NCI-H128 (cell line): ENCODE data around the gene GARS1.
"Not testable (repeated sequence)": the region's sequence is repeated elsewhere in the genome, so short reads cannot be mapped to it uniquely, and the experiment has no call there.

Experiments used
- DNase-seq: peaks from one replicate; lab custom pipeline; 2025; ENCODE audit not compliant: unreplicated experiment; lab: John Stamatoyannopoulos, UW

Gene GARS1

GRCh38 chr7:30594540-30595435, at the start of gene GARS1:
Gene GARS1, plus strand, starts transcription at chr7:30594878. Its CDS starts 44 bp downstream, at chr7:30594922.
- peak; percentile 69 for DNase-seq

- DNase-seq: no peak
Measured at GRCh38 chr7:30545791-30546555, 48.7 kb upstream of the GARS1 start.

DNA sequence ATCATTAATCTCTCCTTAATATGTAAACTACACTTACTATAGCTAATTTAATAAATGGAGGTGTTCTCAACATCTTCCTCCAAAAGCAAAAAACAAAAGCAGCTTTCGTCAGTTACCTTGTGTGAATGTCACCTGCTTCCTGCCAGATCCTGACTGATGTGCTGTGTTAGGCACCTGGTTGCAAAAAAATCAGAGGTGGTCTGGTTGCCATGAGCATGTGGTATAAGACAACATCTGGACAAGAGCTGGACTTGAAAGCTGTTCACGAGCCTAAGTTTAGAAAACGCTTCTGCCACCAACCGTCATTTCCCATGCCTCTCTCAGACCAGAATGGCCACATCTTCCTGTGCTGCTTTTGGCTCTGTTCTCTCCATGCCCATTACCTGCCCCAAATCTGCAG, 48.1 kb upstream of the GARS1 start:
- no peak for DNase-seq

GRCh38 chr7:30548845-30549244, 45.8 kb upstream of the GARS1 start:
- peak; percentile 61 for DNase-seq

DNA sequence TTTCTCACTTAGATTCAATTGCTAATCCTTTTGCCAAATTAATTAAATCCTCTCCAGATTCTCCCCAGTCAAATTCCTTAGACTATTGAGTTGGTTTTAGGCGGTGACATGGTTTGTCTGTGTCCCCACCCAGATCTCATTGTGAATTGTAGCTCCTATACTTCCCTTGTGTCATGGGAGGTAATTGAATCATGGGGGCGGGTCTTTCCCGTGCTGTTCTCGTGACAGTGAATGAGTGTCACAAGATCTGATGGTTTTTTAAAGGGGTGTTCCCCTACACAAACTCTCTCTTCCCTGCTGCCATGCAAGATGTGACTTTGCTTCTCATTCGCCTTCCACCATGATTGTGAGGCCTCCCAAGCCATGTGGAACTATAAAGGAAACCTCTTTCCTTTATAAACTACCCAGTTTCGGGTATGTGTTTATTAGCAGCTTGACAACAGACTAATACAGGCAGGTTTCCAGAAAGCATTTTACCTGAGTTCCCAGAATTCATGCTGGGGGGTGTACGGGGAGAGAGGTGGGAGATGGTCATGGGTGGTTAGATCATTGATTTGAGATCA, 44.7 kb upstream of the GARS1 start:
- no peak for DNase-seq

GRCh38 chr7:30552330-30552729, 42.3 kb upstream of the GARS1 start:
- DNase-seq: no peak

- no peak for DNase-seq
Measured at GRCh38 chr7:30553141-30553540, 41.5 kb upstream of the GARS1 start.

DNA sequence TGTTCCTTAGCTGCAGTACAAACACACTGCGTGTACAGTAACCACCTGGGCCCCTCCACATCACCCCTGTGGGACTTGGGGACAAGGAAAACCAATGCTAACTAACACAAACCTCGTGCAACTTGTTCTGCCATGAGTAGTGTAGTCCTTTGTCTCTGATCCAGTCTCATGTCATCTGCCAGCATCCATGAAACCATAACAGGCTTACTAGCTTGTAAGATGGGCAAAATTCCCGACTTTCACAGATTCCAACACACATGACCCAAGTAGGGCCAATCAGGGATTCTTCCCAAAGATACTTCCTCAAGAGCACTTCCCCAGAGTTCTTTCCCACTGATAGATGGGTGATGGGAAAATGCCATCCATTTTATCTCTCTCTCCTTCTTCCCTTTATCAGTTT, 41.1 kb upstream of the GARS1 start:
- no peak for DNase-seq

DNA sequence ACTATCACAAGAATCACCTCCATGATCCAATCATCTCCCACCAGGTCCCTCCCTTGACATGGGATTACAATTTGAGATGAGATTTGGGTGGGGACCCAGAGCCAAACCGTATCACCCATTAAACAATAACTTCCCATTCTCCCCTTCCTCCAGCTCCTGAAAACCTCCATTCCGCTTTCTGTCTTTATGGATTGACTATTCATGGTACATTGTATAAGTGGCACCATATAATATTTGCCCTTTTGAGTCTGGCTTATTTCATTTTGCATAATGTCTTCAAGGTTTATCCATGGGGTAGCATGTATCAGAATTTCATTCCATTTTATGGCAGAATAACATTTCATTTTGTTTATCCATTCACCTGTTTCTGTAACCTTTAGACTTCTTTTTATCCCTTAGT, 39.2 kb upstream of the GARS1 start:
- DNase-seq: no peak

GRCh38 chr7:30556840-30557239, 37.8 kb upstream of the GARS1 start:
- DNase-seq: no peak

- DNase-seq: no peak
Measured at GRCh38 chr7:30557245-30557644, 37.4 kb upstream of the GARS1 start.

DNA sequence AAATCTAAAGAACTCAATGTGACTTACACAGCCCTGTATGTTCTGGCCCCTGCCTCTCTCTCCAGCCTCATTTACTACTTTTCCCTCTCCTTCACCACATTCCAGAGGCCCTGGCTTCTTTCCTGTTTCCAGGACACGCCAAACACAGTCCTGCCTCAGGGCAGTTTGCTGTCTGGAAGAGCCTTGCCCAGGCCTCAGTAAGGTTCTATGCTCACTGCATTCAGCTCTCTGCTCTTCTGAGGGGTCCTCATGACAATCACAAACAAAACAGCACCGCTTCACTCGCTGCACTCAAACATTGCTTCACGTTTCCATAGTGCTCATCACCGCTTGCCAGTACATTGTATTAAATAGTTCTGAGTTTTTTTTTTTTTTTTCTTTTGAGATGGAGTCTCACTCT, 35.1 kb upstream of the GARS1 start:
- DNase-seq: no peak

DNA sequence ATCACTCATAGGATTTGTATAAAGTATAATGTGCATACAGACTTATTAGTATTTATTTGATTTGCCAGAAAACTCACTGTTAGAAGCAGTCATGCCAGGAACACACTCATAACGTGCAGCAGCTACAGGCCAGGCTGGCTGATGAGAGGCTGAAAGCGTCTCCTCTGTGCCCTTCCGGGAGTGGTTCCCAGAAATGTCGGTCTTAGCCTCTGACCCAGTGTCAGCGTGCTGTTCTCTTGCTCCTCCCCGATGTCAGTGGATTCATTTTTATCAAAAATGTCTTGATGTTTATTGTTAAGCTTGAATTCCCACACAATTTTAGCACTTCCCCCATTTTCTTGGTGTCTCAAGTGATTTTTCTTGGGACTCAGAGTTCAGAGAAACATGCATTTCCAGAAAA, 33.3 kb upstream of the GARS1 start:
- no peak for DNase-seq

- no peak for DNase-seq
Measured at GRCh38 chr7:30562498-30562897, 32.2 kb upstream of the GARS1 start.

DNA sequence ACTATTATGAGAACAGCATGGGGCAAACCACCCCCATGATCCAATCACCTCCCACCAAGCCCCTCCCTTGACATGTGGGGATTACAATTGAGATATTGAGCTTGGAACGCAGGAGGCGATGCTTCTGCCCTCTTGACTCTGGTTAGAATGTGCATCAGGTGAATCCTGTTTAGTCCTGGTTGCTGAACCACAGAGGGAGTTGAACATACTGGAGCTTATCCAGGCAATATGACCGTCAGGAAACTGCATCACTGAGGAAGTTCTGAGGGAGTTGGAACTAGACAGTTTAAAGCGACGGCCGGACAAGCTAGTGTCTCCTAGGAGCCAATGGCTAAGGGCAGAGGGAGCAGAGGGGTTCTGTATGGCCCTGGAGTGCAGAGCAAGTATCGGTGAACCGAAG, 31.8 kb upstream of the GARS1 start:
- DNase-seq: no peak

DNA sequence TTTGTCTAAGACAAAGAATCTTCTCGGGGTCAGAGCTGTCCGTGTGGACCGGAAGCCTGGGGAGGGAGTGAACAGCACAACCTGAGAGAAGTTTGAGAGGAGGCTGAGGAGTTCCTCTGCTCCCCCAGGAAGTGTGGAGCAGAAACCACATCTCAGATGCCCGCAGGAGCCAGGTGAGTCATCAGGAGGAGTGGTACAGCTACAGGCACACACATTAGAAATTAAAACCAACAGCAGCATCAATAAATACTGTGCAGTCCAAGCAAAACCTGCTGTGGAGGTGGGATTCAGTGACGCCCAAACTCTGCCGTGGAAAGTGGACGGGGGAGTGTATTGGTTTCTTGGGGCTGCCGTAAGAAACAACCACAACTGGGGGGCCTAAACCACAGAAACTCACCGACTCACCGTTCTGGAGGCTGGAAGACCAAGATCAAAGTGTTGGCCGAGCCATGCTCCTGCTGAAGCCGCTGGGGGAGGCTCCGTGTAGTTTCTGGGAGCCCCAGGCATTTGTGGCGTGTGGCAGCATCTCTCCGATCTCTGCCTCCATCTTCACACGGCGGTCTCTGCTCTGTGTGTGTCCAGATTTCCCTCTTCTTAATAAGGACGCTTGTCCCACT, 31.2 kb upstream of the GARS1 start:
- no peak for DNase-seq

- peak; percentile 79 for DNase-seq
Measured at GRCh38 chr7:30564243-30564892, 30.3 kb upstream of the GARS1 start.

- DNase-seq: no peak
Measured at GRCh38 chr7:30566596-30566995, 28.1 kb upstream of the GARS1 start.

- no peak for DNase-seq
Measured at GRCh38 chr7:30567081-30567480, 27.6 kb upstream of the GARS1 start.

DNA sequence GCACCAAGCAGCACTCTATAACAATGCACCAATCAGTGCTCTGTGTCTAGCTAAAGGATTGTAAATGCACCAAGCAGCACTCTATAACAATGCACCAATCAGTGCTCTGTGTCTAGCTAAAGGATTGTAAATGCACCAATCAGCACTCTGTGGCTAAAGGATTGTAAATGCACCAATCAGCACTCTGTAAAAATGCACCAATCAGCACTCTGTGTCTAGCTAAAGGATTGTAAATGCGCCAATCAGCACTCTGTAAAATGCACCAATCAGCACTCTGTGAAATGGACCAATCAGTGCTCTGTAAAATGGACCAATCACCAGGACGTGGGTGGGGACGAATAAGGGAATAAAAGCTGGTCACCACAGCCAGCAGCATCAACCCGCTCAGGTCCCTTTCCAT, 24.4 kb upstream of the GARS1 start:
- DNase-seq: not testable (repeated sequence)
